LNCAP (cell line): ENCODE measurements around the gene GLI3.

Source experiments
- TF ChIP-seq, protein P1 (sequence below): fragments of 450-650 bp; IDR thresholded peaks from 2 replicates; pipeline ENCODE4 v1.5.1; 2017; ENCODE audit warnings: mild to moderate bottlenecking

GLI3 gene

DNA sequence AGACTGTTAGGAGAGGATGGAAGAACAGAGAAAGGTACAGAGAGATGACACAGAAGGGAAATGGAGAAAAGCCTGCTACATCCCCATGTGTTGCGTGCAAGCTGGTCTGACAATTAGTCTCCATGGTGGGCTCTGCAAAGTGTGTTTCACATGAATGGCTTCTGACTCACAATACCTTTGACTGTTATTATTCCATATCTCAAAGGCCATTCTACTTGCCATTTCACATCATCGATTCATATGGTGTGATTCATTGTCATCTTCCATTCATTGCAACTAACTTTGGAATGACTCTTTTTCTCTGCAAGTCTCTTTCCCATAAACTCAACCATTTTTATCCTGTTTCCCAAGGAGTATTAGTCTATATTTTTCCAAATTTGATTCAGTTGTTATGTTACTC is 325.2 kb downstream of the GLI3 start:
- TF ChIP-seq, protein P1, sequence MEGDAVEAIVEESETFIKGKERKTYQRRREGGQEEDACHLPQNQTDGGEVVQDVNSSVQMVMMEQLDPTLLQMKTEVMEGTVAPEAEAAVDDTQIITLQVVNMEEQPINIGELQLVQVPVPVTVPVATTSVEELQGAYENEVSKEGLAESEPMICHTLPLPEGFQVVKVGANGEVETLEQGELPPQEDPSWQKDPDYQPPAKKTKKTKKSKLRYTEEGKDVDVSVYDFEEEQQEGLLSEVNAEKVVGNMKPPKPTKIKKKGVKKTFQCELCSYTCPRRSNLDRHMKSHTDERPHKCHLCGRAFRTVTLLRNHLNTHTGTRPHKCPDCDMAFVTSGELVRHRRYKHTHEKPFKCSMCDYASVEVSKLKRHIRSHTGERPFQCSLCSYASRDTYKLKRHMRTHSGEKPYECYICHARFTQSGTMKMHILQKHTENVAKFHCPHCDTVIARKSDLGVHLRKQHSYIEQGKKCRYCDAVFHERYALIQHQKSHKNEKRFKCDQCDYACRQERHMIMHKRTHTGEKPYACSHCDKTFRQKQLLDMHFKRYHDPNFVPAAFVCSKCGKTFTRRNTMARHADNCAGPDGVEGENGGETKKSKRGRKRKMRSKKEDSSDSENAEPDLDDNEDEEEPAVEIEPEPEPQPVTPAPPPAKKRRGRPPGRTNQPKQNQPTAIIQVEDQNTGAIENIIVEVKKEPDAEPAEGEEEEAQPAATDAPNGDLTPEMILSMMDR = no peak
